ENCODE data around the gene DLGAP3. TPM values are rescaled to one million over a fixed set of nuclear protein-coding genes. Genes with fewer than 3 reads are reported as not detected.

Gene DLGAP3
- total RNA-seq, 4 donors from 2014 or later = 0.06 to 0.83 (median 0.40) TPM

DNA sequence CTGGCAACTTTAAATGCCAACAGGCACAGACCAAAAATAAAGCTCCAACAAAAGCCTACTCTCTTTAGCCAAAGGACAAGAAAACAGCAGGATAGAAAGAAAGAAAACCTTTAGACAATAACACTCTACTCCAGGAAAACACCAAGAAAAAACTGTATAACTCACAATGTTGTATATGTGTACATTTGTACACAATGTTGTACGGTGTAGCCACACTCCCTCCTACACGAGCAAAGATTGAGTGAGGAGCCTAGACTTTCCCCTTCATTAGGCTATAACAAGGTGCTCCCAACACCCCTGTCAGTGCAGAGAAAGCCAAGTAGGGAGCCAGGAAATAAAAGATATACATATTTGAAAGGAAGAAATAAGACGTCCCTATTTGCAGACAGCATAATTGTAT lies 112.7 kb downstream of the DLGAP3 start:
- H3K36me3 ChIP-seq = no peaks in the 10 kb centered on the region
- H3K27ac ChIP-seq (replicated peaks in 1 of 4) = no peak overlapping the region
- no peaks in the 10 kb centered on the region for H3K9me3 ChIP-seq
- no peak overlapping the region for H3K4me3 ChIP-seq
- H3K27me3 ChIP-seq = no peaks in the 10 kb centered on the region
- 64% methylated on average over 3 of the region's 3 CpGs for WGBS
- intact Hi-C loops (cut with DNase I) = no loop called here
- no peaks in the 10 kb centered on the region for H3K4me1 ChIP-seq
- TF ChIP-seq POLR2AphosphoS5 (IDR thresholded peaks at IDR 0.05) = no peak
- TF ChIP-seq EP300 (IDR thresholded peaks at IDR 0.05) = no peak
- no peak for TF ChIP-seq POLR2A (IDR thresholded peaks at IDR 0.05; ENCODE audit: low read depth)
- DNase-seq (ENCODE audit: extremely low spot score) = peak; percentile 57

DNA sequence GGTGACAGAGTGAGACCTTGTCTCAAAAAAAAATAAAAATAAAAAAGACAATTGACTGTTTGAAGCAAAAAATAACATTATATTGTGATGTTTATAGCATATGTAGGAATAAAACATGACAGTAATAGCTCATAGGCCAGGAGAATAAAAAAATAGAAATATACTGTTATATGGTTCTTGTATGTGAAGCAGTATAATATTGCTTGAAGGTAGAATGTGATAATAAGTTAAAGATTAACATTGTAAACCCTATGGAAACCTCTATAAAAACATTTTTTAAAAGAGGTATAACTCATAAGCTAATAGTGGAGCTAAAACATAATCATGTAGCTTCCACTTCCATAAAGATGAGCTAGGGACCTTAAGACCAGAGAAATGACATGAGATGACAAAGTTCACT lies 113.1 kb downstream of the DLGAP3 start:
- no peak overlapping the region for H3K4me3 ChIP-seq
- intact Hi-C loops (cut with DNase I) = no loop called here
- H3K4me1 ChIP-seq = no peaks in the 10 kb centered on the region
- H3K36me3 ChIP-seq = no peaks in the 10 kb centered on the region
- H3K27ac ChIP-seq (replicated peaks in 1 of 4) = no peak overlapping the region
- H3K9me3 ChIP-seq = no peaks in the 10 kb centered on the region
- DNase-seq (ENCODE audit: extremely low spot score) = no peak
- no peak for TF ChIP-seq EP300 (IDR thresholded peaks at IDR 0.05)
- TF ChIP-seq, protein P1, sequence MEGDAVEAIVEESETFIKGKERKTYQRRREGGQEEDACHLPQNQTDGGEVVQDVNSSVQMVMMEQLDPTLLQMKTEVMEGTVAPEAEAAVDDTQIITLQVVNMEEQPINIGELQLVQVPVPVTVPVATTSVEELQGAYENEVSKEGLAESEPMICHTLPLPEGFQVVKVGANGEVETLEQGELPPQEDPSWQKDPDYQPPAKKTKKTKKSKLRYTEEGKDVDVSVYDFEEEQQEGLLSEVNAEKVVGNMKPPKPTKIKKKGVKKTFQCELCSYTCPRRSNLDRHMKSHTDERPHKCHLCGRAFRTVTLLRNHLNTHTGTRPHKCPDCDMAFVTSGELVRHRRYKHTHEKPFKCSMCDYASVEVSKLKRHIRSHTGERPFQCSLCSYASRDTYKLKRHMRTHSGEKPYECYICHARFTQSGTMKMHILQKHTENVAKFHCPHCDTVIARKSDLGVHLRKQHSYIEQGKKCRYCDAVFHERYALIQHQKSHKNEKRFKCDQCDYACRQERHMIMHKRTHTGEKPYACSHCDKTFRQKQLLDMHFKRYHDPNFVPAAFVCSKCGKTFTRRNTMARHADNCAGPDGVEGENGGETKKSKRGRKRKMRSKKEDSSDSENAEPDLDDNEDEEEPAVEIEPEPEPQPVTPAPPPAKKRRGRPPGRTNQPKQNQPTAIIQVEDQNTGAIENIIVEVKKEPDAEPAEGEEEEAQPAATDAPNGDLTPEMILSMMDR (IDR thresholded peaks at IDR 0.05) = no peak
- no peak for TF ChIP-seq POLR2A (IDR thresholded peaks at IDR 0.05; ENCODE audit: low read depth)
- no peak for TF ChIP-seq POLR2AphosphoS5 (IDR thresholded peaks at IDR 0.05)
- no peaks in the 10 kb centered on the region for H3K27me3 ChIP-seq

Other genes with a start within 250 kb of the DLGAP3 start
- not detected for gene GJB5, start 174.6 kb downstream of the DLGAP3 start, total RNA-seq
- not detected for gene GJB4, start 169.9 kb downstream of the DLGAP3 start, total RNA-seq
- not detected for gene GJB3, start 148.4 kb downstream of the DLGAP3 start, total RNA-seq
- 10 to 100 TPM in 3 of 4 donors, 1 to 10 TPM in 1; 5.8 to 41.0 (median 28.0) TPM for gene GJA4, start 136.7 kb downstream of the DLGAP3 start, total RNA-seq
- 10 to 100 TPM; 29.5 to 45.4 (median 39.0) TPM for gene SMIM12, start 69.9 kb downstream of the DLGAP3 start, total RNA-seq
- 10 to 100 TPM; 26.1 to 38.6 (median 32.9) TPM for gene TMEM35B, start 55.7 kb upstream of the DLGAP3 start, total RNA-seq
- gene ZMYM6, start 102.3 kb upstream of the DLGAP3 start, total RNA-seq = 10 to 100 TPM in 3 of 4 donors, 1 to 10 TPM in 1; 9.5 to 17.0 (median 14.3) TPM
- 10 to 100 TPM in 3 of 4 donors, 1 to 10 TPM in 1; 7.3 to 19.1 (median 14.5) TPM for gene ZMYM1, start 149.7 kb upstream of the DLGAP3 start, total RNA-seq

Data from esophagus muscularis mucosa (tissue), 4 donors.